Measurements from ENCODE around the gene ACAT2. TPM values are rescaled to one million over a fixed set of nuclear protein-coding genes. Genes with fewer than 3 reads are reported as not detected.

Gene ACAT2
- polyA plus RNA-seq, 1 donor from 2014 or later = 143 TPM

GRCh38 chr6:159753081-159753872, 8.6 kb upstream of the ACAT2 start:
- Histone ChIP-seq H3K36me3 (ENCODE audit: insufficient read depth, low read length) (peaks cover 10% of the 10 kb centered on the region), H3K27me3 (ENCODE audit: insufficient read depth, low read depth, low read length) (no peaks in the 10 kb centered on the region), H2AFZ (ENCODE audit: low read depth, low read length) (no peak overlapping the region), H3K9me3 (ENCODE audit: low read length) (no peaks in the 10 kb centered on the region), H3K27ac (ENCODE audit: low read length) (no peak overlapping the region), H4K20me1 (ENCODE audit: insufficient read depth) (peaks cover 8% of the 10 kb centered on the region), H3F3A (ENCODE audit: insufficient read depth, low read length, poor library complexity, severe bottlenecking) (no peaks in the 10 kb centered on the region), H3K4me2 (ENCODE audit: low read length) (no peak overlapping the region), H3K9me2 (ENCODE audit: insufficient read depth, low read length) (no peaks in the 10 kb centered on the region), H3K9ac (ENCODE audit: low read length) (no peak overlapping the region), H3K4me3 (ENCODE audit: low read length) (no peak overlapping the region), H3K79me2 (replicated peaks; ENCODE audit: insufficient read depth, low read length) (peaks cover 8% of the 10 kb centered on the region)
- no peak for TF ChIP-seq POLR2AphosphoS5 (IDR thresholded peaks at IDR 0.05)
- no peak for TF ChIP-seq CTCF (IDR thresholded peaks at IDR 0.05; ENCODE audit: poor library complexity, severe bottlenecking)
- no peak for TF ChIP-seq EP300 (conservative IDR thresholded peaks at IDR 0.05; ENCODE audit: poor library complexity, severe bottlenecking)
- TF ChIP-seq RAD21 (conservative IDR thresholded peaks at IDR 0.05) = no peak
- no peak for TF ChIP-seq EZH2 (IDR thresholded peaks at IDR 0.05; ENCODE audit: borderline replicate concordance, insufficient read depth, low read length, poor library complexity, severe bottlenecking)
- TF ChIP-seq, protein P1, sequence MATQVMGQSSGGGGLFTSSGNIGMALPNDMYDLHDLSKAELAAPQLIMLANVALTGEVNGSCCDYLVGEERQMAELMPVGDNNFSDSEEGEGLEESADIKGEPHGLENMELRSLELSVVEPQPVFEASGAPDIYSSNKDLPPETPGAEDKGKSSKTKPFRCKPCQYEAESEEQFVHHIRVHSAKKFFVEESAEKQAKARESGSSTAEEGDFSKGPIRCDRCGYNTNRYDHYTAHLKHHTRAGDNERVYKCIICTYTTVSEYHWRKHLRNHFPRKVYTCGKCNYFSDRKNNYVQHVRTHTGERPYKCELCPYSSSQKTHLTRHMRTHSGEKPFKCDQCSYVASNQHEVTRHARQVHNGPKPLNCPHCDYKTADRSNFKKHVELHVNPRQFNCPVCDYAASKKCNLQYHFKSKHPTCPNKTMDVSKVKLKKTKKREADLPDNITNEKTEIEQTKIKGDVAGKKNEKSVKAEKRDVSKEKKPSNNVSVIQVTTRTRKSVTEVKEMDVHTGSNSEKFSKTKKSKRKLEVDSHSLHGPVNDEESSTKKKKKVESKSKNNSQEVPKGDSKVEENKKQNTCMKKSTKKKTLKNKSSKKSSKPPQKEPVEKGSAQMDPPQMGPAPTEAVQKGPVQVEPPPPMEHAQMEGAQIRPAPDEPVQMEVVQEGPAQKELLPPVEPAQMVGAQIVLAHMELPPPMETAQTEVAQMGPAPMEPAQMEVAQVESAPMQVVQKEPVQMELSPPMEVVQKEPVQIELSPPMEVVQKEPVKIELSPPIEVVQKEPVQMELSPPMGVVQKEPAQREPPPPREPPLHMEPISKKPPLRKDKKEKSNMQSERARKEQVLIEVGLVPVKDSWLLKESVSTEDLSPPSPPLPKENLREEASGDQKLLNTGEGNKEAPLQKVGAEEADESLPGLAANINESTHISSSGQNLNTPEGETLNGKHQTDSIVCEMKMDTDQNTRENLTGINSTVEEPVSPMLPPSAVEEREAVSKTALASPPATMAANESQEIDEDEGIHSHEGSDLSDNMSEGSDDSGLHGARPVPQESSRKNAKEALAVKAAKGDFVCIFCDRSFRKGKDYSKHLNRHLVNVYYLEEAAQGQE (IDR thresholded peaks at IDR 0.05; ENCODE audit: borderline replicate concordance) = no peak
- TF ChIP-seq TAF1 (IDR thresholded peaks at IDR 0.05; ENCODE audit: low read depth) = no peak
- no peak for TF ChIP-seq MXI1 (conservative IDR thresholded peaks at IDR 0.05; ENCODE audit: poor library complexity, severe bottlenecking)
- TF ChIP-seq SMC3 (conservative IDR thresholded peaks at IDR 0.05; ENCODE audit: poor library complexity) = no peak

DNA sequence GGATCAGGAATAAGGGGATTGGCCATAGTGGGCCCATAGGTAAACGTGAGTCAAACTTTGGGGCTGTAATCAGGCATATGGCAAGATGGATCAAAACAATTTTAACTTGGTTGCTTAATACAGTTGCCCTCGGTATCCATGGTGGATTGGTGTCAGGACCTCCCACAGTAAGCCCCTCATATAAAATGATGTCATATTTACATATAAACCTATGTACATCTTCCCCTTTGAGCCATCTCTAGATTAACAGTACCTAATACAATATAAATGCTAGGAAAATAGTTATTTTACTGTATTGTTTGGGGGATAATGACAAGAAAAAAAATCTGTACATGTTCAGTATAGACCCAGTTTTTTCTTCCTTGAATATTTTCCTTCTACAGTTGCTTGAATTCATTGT, 7.4 kb upstream of the ACAT2 start:
- TF ChIP-seq RAD21 (conservative IDR thresholded peaks at IDR 0.05) = no peak
- no peak for TF ChIP-seq TAF1 (IDR thresholded peaks at IDR 0.05; ENCODE audit: low read depth)
- no peak for TF ChIP-seq CTCF (IDR thresholded peaks at IDR 0.05; ENCODE audit: poor library complexity, severe bottlenecking)
- TF ChIP-seq SMC3 (conservative IDR thresholded peaks at IDR 0.05; ENCODE audit: poor library complexity) = no peak
- TF ChIP-seq MXI1 (conservative IDR thresholded peaks at IDR 0.05; ENCODE audit: poor library complexity, severe bottlenecking) = no peak
- no peak for TF ChIP-seq EP300 (conservative IDR thresholded peaks at IDR 0.05; ENCODE audit: poor library complexity, severe bottlenecking)
- no peak for TF ChIP-seq POLR2AphosphoS5 (IDR thresholded peaks at IDR 0.05)
- TF ChIP-seq, protein P1 (IDR thresholded peaks at IDR 0.05; ENCODE audit: borderline replicate concordance) = no peak
- TF ChIP-seq EZH2 (IDR thresholded peaks at IDR 0.05; ENCODE audit: borderline replicate concordance, insufficient read depth, low read length, poor library complexity, severe bottlenecking) = no peak
- no peak overlapping the region for H2AFZ ChIP-seq (ENCODE audit: low read depth, low read length)
- peaks cover 8% of the 10 kb centered on the region for H3K79me2 ChIP-seq (replicated peaks; ENCODE audit: insufficient read depth, low read length)
- no peak overlapping the region for H3K9ac ChIP-seq (ENCODE audit: low read length)
- H3K27me3 ChIP-seq (ENCODE audit: insufficient read depth, low read depth, low read length) = no peaks in the 10 kb centered on the region
- no peaks in the 10 kb centered on the region for H3K9me2 ChIP-seq (ENCODE audit: insufficient read depth, low read length)
- peaks cover 8% of the 10 kb centered on the region for H4K20me1 ChIP-seq (ENCODE audit: insufficient read depth)
- no peaks in the 10 kb centered on the region for H3K9me3 ChIP-seq (ENCODE audit: low read length)
- H3K4me3 ChIP-seq (ENCODE audit: low read length) = no peak overlapping the region
- peaks cover 13% of the 10 kb centered on the region for H3K36me3 ChIP-seq (ENCODE audit: insufficient read depth, low read length)
- no peaks in the 10 kb centered on the region for H3F3A ChIP-seq (ENCODE audit: insufficient read depth, low read length, poor library complexity, severe bottlenecking)
- no peak overlapping the region for H3K27ac ChIP-seq (ENCODE audit: low read length)
- no peak overlapping the region for H3K4me2 ChIP-seq (ENCODE audit: low read length)
